Measurements from ENCODE around the gene STXBP1. TPM values are rescaled to one million over a fixed set of nuclear protein-coding genes. Genes with fewer than 3 reads are reported as not detected.
A peak's percentile ranks its signal among the peaks of the same experiment; 100 is the strongest.

STXBP1 gene
- total and polyA plus RNA-seq, 2 of the 13 experiments (the other 11 are each of a cell fraction or from before 2014, with no cell fraction given), result 2.9 TPM

DNA sequence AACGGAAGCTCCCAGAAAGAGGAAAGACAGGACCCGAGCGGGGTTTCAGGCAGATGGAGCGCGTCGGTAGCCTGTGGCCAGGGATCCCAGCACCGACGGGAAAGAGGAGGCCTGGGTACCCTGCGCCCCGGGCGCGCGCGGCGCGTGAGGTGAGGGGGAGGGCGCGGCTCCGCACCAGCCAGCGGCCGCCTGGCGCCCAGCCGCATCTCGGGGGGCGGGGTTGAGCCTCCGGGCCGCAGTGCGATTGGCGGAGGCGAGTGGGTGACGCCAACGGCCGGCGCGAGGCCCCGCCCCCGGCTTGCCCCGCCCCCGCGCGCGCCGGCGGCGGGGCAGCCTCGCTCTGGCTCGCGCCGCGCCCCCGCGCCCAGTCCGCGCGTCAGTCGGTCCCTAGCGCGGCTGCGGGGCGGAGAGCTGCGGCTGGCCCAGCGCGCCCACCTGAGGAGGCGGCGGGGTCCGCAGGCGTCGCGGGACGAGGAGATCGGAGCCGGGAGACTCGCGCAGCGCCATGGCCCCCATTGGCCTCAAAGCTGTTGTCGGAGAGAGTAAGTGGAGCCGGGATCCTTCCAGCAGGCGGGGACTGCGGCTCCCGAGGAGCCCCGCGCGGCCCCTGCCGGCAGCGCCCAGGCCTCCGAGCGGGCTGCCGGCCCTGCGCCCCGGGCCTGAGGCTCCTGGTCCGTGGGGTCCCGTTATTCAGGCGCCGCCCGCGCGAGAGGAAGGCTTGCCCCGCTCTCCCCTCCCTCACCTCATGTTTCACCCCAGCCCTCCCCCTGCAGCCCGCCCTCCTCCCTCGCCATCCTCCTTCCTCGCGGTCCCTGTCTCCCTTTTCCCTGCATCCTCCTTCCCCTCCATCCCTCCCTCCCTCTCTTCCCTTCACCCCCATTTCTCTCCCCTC, at the start of gene STXBP1 (continued):
- TF ChIP-seq KLF16 (CRISPR knock-in tag; IDR thresholded peaks at IDR 0.05), result 0 out of 4 replicates have a peak, but pooled peaks of 1 of the 2 experiments have one; percentile 25
- no peak for TF ChIP-seq ZBTB3 (CRISPR knock-in tag; IDR thresholded peaks at IDR 0.05; ENCODE audit: borderline replicate concordance, low read depth)
- TF ChIP-seq, protein P1, sequence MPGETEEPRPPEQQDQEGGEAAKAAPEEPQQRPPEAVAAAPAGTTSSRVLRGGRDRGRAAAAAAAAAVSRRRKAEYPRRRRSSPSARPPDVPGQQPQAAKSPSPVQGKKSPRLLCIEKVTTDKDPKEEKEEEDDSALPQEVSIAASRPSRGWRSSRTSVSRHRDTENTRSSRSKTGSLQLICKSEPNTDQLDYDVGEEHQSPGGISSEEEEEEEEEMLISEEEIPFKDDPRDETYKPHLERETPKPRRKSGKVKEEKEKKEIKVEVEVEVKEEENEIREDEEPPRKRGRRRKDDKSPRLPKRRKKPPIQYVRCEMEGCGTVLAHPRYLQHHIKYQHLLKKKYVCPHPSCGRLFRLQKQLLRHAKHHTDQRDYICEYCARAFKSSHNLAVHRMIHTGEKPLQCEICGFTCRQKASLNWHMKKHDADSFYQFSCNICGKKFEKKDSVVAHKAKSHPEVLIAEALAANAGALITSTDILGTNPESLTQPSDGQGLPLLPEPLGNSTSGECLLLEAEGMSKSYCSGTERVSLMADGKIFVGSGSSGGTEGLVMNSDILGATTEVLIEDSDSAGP (CRISPR knock-in tag; IDR thresholded peaks at IDR 0.05; ENCODE audit: borderline replicate concordance), result peak; percentile 59; the same call in 1 of the 2 replicates
- TF ChIP-seq, protein P2, sequence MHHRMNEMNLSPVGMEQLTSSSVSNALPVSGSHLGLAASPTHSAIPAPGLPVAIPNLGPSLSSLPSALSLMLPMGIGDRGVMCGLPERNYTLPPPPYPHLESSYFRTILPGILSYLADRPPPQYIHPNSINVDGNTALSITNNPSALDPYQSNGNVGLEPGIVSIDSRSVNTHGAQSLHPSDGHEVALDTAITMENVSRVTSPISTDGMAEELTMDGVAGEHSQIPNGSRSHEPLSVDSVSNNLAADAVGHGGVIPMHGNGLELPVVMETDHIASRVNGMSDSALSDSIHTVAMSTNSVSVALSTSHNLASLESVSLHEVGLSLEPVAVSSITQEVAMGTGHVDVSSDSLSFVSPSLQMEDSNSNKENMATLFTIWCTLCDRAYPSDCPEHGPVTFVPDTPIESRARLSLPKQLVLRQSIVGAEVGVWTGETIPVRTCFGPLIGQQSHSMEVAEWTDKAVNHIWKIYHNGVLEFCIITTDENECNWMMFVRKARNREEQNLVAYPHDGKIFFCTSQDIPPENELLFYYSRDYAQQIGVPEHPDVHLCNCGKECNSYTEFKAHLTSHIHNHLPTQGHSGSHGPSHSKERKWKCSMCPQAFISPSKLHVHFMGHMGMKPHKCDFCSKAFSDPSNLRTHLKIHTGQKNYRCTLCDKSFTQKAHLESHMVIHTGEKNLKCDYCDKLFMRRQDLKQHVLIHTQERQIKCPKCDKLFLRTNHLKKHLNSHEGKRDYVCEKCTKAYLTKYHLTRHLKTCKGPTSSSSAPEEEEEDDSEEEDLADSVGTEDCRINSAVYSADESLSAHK (CRISPR knock-in tag; IDR thresholded peaks at IDR 0.05; ENCODE audit: borderline replicate concordance), result no peak
- TF ChIP-seq, protein P3, sequence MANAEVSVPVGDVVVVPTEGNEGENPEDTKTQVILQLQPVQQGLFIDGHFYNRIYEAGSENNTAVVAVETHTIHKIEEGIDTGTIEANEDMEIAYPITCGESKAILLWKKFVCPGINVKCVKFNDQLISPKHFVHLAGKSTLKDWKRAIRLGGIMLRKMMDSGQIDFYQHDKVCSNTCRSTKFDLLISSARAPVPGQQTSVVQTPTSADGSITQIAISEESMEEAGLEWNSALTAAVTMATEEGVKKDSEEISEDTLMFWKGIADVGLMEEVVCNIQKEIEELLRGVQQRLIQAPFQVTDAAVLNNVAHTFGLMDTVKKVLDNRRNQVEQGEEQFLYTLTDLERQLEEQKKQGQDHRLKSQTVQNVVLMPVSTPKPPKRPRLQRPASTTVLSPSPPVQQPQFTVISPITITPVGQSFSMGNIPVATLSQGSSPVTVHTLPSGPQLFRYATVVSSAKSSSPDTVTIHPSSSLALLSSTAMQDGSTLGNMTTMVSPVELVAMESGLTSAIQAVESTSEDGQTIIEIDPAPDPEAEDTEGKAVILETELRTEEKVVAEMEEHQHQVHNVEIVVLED (CRISPR knock-in tag; IDR thresholded peaks at IDR 0.05; ENCODE audit: borderline replicate concordance), result 0 out of 2 replicates have a peak, but pooled peaks have one; percentile 11
- TF ChIP-seq, protein P4, sequence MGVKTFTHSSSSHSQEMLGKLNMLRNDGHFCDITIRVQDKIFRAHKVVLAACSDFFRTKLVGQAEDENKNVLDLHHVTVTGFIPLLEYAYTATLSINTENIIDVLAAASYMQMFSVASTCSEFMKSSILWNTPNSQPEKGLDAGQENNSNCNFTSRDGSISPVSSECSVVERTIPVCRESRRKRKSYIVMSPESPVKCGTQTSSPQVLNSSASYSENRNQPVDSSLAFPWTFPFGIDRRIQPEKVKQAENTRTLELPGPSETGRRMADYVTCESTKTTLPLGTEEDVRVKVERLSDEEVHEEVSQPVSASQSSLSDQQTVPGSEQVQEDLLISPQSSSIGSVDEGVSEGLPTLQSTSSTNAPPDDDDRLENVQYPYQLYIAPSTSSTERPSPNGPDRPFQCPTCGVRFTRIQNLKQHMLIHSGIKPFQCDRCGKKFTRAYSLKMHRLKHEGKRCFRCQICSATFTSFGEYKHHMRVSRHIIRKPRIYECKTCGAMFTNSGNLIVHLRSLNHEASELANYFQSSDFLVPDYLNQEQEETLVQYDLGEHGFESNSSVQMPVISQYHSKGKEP (CRISPR knock-in tag; IDR thresholded peaks at IDR 0.05), result peak; percentile 63; the same call in 1 of the 2 replicates
- TF ChIP-seq MXI1 (IDR thresholded peaks at IDR 0.05; ENCODE audit: borderline replicate concordance, low read depth, low read length), result peak; percentile 22; the same call in 1 of the 3 replicates
- TF ChIP-seq HNRNPK (IDR thresholded peaks at IDR 0.05; ENCODE audit: low read depth, low read length, poor library complexity, severe bottlenecking), result peak; percentile 88
- TF ChIP-seq, protein P5, sequence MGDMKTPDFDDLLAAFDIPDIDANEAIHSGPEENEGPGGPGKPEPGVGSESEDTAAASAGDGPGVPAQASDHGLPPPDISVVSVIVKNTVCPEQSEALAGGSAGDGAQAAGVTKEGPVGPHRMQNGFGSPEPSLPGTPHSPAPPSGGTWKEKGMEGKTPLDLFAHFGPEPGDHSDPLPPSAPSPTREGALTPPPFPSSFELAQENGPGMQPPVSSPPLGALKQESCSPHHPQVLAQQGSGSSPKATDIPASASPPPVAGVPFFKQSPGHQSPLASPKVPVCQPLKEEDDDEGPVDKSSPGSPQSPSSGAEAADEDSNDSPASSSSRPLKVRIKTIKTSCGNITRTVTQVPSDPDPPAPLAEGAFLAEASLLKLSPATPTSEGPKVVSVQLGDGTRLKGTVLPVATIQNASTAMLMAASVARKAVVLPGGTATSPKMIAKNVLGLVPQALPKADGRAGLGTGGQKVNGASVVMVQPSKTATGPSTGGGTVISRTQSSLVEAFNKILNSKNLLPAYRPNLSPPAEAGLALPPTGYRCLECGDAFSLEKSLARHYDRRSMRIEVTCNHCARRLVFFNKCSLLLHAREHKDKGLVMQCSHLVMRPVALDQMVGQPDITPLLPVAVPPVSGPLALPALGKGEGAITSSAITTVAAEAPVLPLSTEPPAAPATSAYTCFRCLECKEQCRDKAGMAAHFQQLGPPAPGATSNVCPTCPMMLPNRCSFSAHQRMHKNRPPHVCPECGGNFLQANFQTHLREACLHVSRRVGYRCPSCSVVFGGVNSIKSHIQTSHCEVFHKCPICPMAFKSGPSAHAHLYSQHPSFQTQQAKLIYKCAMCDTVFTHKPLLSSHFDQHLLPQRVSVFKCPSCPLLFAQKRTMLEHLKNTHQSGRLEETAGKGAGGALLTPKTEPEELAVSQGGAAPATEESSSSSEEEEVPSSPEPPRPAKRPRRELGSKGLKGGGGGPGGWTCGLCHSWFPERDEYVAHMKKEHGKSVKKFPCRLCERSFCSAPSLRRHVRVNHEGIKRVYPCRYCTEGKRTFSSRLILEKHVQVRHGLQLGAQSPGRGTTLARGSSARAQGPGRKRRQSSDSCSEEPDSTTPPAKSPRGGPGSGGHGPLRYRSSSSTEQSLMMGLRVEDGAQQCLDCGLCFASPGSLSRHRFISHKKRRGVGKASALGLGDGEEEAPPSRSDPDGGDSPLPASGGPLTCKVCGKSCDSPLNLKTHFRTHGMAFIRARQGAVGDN (CRISPR knock-in tag; IDR thresholded peaks at IDR 0.05), result peak; percentile 67
- TF ChIP-seq, protein P6, sequence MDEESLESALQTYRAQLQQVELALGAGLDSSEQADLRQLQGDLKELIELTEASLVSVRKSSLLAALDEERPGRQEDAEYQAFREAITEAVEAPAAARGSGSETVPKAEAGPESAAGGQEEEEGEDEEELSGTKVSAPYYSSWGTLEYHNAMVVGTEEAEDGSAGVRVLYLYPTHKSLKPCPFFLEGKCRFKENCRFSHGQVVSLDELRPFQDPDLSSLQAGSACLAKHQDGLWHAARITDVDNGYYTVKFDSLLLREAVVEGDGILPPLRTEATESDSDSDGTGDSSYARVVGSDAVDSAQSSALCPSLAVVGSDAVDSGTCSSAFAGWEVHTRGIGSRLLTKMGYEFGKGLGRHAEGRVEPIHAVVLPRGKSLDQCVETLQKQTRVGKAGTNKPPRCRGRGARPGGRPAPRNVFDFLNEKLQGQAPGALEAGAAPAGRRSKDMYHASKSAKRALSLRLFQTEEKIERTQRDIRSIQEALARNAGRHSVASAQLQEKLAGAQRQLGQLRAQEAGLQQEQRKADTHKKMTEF (CRISPR knock-in tag; IDR thresholded peaks at IDR 0.05), result peak; percentile 55; the same call in 1 of the 2 replicates
- peak; percentile 37; the same call in 1 of the 2 replicates for TF ChIP-seq THAP11 (CRISPR knock-in tag; IDR thresholded peaks at IDR 0.05)
- TF ChIP-seq FOXO1 (CRISPR knock-in tag; IDR thresholded peaks at IDR 0.05), result peak; percentile 14; the same call in 1 of the 2 replicates

Measured in HepG2 (cell line).